C4-2B (cell line): Measurements from ENCODE around the gene CTAGE1.

Experiments used
- H3K27ac ChIP-seq: fragments of 450-650 bp; 2 replicates; pipeline ENCODE4 v1.5.1; 2017
- CTCF ChIP-seq: fragments of 450-650 bp; conservative IDR thresholded peaks from 2 replicates; pipeline ENCODE4 v1.5.1; 2017; ENCODE audit warnings: mild to moderate bottlenecking
- ZFX ChIP-seq: fragments of 450-650 bp; IDR thresholded peaks from 2 replicates; pipeline ENCODE4 v1.6.1; 2017

Gene CTAGE1

GRCh38 chr18:22433956-22434355 is 16.2 kb upstream of the CTAGE1 start:
- no peak for TF ChIP-seq ZFX
- no peak for TF ChIP-seq CTCF
- no peak overlapping the region for H3K27ac ChIP-seq

GRCh38 chr18:22432657-22433137 is 15.0 kb upstream of the CTAGE1 start:
- peak overlapping the region; percentile 12; the same call in 1 of the 2 replicates for H3K27ac ChIP-seq
- TF ChIP-seq CTCF (no peak), ZFX (no peak)

- no peak for TF ChIP-seq ZFX
- H3K27ac ChIP-seq = no peak overlapping the region
Measured at GRCh38 chr18:22429564-22429963, 11.8 kb upstream of the CTAGE1 start.

- TF ChIP-seq ZFX (no peak), CTCF (no peak)
- H3K27ac ChIP-seq = no peak overlapping the region
Measured at GRCh38 chr18:22428672-22429071, 11.0 kb upstream of the CTAGE1 start.

GRCh38 chr18:22427822-22428549 is 10.3 kb upstream of the CTAGE1 start:
- H3K27ac ChIP-seq = no peak overlapping the region
- TF ChIP-seq ZFX = no peak
- no peak for TF ChIP-seq CTCF

GRCh38 chr18:22424565-22424963 is 6.8 kb upstream of the CTAGE1 start:
- TF ChIP-seq ZFX (no peak), CTCF (no peak)
- H3K27ac ChIP-seq = no peak overlapping the region

GRCh38 chr18:22423878-22424564 is 6.3 kb upstream of the CTAGE1 start:
- TF ChIP-seq CTCF = no peak
- TF ChIP-seq ZFX = no peak
- H3K27ac ChIP-seq = no peak overlapping the region
